Measurements from ENCODE around the gene MYO1B.

MYO1B gene

GRCh38 chr2:191318729-191319078 is 73.5 kb downstream of the MYO1B start:
- in situ Hi-C loops (cut with MboI; ENCODE audit: low pct_unique_long_range_greater_than_20kb, low sequenced_read_pairs, unreplicated experiment) = no loop called here
- no peak for TF ChIP-seq CTCF (IDR thresholded peaks at IDR 0.05; ENCODE audit: extremely low read depth, insufficient read depth, missing control alignments)

GRCh38 chr2:191319186-191319585 is 74.0 kb downstream of the MYO1B start:
- no peak for DNase-seq (ENCODE audit: low spot score)
- in situ Hi-C loops (cut with MboI; ENCODE audit: low pct_unique_long_range_greater_than_20kb, low sequenced_read_pairs, unreplicated experiment) = no loop called here
- no peak for TF ChIP-seq CTCF (IDR thresholded peaks at IDR 0.05; ENCODE audit: extremely low read depth, insufficient read depth, missing control alignments)

More at GRCh38 chr2:191318729-191319078, 73.5 kb downstream of the MYO1B start:
- DNase-seq (ENCODE audit: low spot score) = no peak

- no peak for DNase-seq (ENCODE audit: low spot score)
- in situ Hi-C loops (cut with MboI; ENCODE audit: low pct_unique_long_range_greater_than_20kb, low sequenced_read_pairs, unreplicated experiment) = no loop called here
- no peak for TF ChIP-seq CTCF (IDR thresholded peaks at IDR 0.05; ENCODE audit: extremely low read depth, insufficient read depth, missing control alignments)
Observed at GRCh38 chr2:191320881-191321280, 75.7 kb downstream of the MYO1B start.

GRCh38 chr2:191321861-191322662 is 76.9 kb downstream of the MYO1B start:
- TF ChIP-seq CTCF (IDR thresholded peaks at IDR 0.05; ENCODE audit: extremely low read depth, insufficient read depth, missing control alignments) = no peak
- in situ Hi-C loops (cut with MboI; ENCODE audit: low pct_unique_long_range_greater_than_20kb, low sequenced_read_pairs, unreplicated experiment) = no loop called here
- DNase-seq (ENCODE audit: low spot score) = no peak

GRCh38 chr2:191322828-191323506 is 77.8 kb downstream of the MYO1B start:
- DNase-seq (ENCODE audit: low spot score) = no peak
- in situ Hi-C loops (cut with MboI; ENCODE audit: low pct_unique_long_range_greater_than_20kb, low sequenced_read_pairs, unreplicated experiment) = no loop called here
- TF ChIP-seq CTCF (IDR thresholded peaks at IDR 0.05; ENCODE audit: extremely low read depth, insufficient read depth, missing control alignments) = no peak

GRCh38 chr2:191325651-191326365 is 80.6 kb downstream of the MYO1B start:
- in situ Hi-C loops (cut with MboI; ENCODE audit: low pct_unique_long_range_greater_than_20kb, low sequenced_read_pairs, unreplicated experiment) = no loop called here

More at GRCh38 chr2:191325651-191326365, 80.6 kb downstream of the MYO1B start:
- DNase-seq (ENCODE audit: low spot score) = no peak
- TF ChIP-seq CTCF (IDR thresholded peaks at IDR 0.05; ENCODE audit: extremely low read depth, insufficient read depth, missing control alignments) = no peak
